CD4-positive, alpha-beta memory T cell (primary cell): ENCODE data around the gene TDRD9. TPM values are rescaled to one million over a fixed set of nuclear protein-coding genes. Genes with fewer than 3 reads are reported as not detected.

Experiments
- CTCF ChIA-PET: fragments of 350-600 bp; sonication (Branson Sonifier 250); formaldehyde crosslinking; loops from one replicate; lab custom pipeline; 2021; ENCODE audit warnings: inconsistent platforms; ENCODE audit not compliant: partially characterized antibody; lab: Charles Lee
- POLR2A ChIA-PET: fragments of 350-600 bp; sonication (Branson Sonifier 250); formaldehyde crosslinking; loops from one replicate; lab custom pipeline; 2021; ENCODE audit not compliant: partially characterized antibody; lab: Charles Lee
- DNase-seq, 5 donors: peaks; one replicate each; pipeline versions ENCODE4 v3.0.0 to v3.0.0-alpha.2; 2020 to 2022; ENCODE audit warnings: mixed read lengths in 1 of 5
- H3K27ac ChIP-seq: one replicate; pipeline ENCODE4 v1.7.0; 2013; ENCODE audit warnings: low read depth, low read length
- H3K27me3 ChIP-seq: 2 replicates; pipeline ENCODE4 v1.7.0; 2013; ENCODE audit warnings: mild to moderate bottlenecking, low read length, moderate library complexity; ENCODE audit not compliant: insufficient read depth
- H3K36me3 ChIP-seq: 2 replicates; pipeline ENCODE4 v1.7.0; 2013; ENCODE audit warnings: mild to moderate bottlenecking, low read length, moderate library complexity; ENCODE audit not compliant: insufficient read depth
- H3K4me1 ChIP-seq: 2 replicates; pipeline ENCODE4 v1.7.0; 2013; ENCODE audit warnings: mild to moderate bottlenecking, low read length, moderate library complexity; ENCODE audit not compliant: insufficient read depth
- H3K4me3 ChIP-seq, 2 donors: one replicate each; pipeline ENCODE4 v1.7.0; 2013; ENCODE audit warnings: low read length in 2 of 2, mild to moderate bottlenecking in 1 of 2
- H3K9me3 ChIP-seq, 2 donors: one replicate each; pipeline ENCODE4 v1.7.0; 2013; ENCODE audit warnings: low read length in 2 of 2, control low read depth in 1 of 2; ENCODE audit not compliant: control insufficient read depth in 1 of 2
- H3K27ac Mint-ChIP-seq, 7 donors: one replicate each; pipeline ENCODE4 v1.8.0; 2020 to 2021; ENCODE audit warnings: mixed read lengths in 7 of 7, mild to moderate bottlenecking in 6 of 7, inconsistent platforms in 3 of 7, moderate library complexity in 3 of 7
- H3K27me3 Mint-ChIP-seq, 2 donors: one replicate each; pipeline ENCODE4 v1.8.0; 2020 to 2021; ENCODE audit warnings: mixed read lengths in 2 of 2
- H3K36me3 Mint-ChIP-seq, 2 donors: one replicate each; pipeline ENCODE4 v1.8.0; 2020 to 2021; ENCODE audit warnings: mixed read lengths in 2 of 2, inconsistent platforms in 1 of 2, mild to moderate bottlenecking in 1 of 2
- H3K4me1 Mint-ChIP-seq, 4 donors: one replicate each; pipeline ENCODE4 v1.8.0; 2020 to 2021; ENCODE audit warnings: mixed read lengths in 4 of 4, mild to moderate bottlenecking in 1 of 4
- H3K4me3 Mint-ChIP-seq, 8 donors: one replicate each; pipeline ENCODE4 v1.8.0; 2020 to 2021; ENCODE audit warnings: mixed read lengths in 8 of 8, mild to moderate bottlenecking in 7 of 8, moderate library complexity in 6 of 8, inconsistent platforms in 3 of 8
- H3K9me3 Mint-ChIP-seq, 8 donors: one replicate each; pipeline ENCODE4 v1.8.0; 2020 to 2021; ENCODE audit warnings: mixed read lengths in 8 of 8, mild to moderate bottlenecking in 5 of 8, inconsistent platforms in 3 of 8, moderate library complexity in 1 of 8
- intact Hi-C: fragments of 100-400 bp; cut with micrococcal nuclease; formaldehyde crosslinking; loops from one replicate; pipeline ENCODE4 v1.15.1; 2023
- polyA plus RNA-seq, 2 donors: library from polyadenylated mRNA; unstranded; fragments of 300-500 nt; fragmentation: Illumina TruSeq; gene quantifications; one replicate each; pipeline ENCODE4 v1.2.3, GENCODE V29; 2021
- total RNA-seq, 2 experiments: library from RNA; stranded (reverse); gene quantifications; one replicate each; pipeline ENCODE4 v1.2.3, GENCODE V29; 2021

TDRD9 gene
- total and polyA plus RNA-seq, 4 experiments from 2014 or later, result 0.28 to 1.2 (median 0.59) TPM

- Histone ChIP-seq H3K4me1 (no peaks in the 10 kb centered on the region), H3K27me3 (no peaks in the 10 kb centered on the region), H3K27ac (no peak overlapping the region), H3K9me3 (no peaks in the 10 kb centered on the region), H3K36me3 (no peaks in the 10 kb centered on the region), H3K4me3 (no peak overlapping the region)
- CTCF ChIA-PET, result interaction anchor here (1.1 kb wide), 1 partner anchor 23 kb away, joined by 3 read pairs; no protein-coding TSS in a partner anchor
- peaks cover 0 to 1% (median 0%) of the 10 kb centered on the region in 8 donors for H3K9me3 Mint-ChIP-seq
- no peak for DNase-seq
- H3K27ac Mint-ChIP-seq, result no peak overlapping the region
- POLR2A ChIA-PET, result no interaction called here
- no peaks in the 10 kb centered on the region for H3K36me3 Mint-ChIP-seq
- intact Hi-C loops, result no loop called here
- peaks cover 16 to 18% of the 10 kb centered on the region in 2 donors for H3K27me3 Mint-ChIP-seq
- no peak overlapping the region for H3K4me3 Mint-ChIP-seq
- H3K4me1 Mint-ChIP-seq, result no peaks in the 10 kb centered on the region
Measured at GRCh38 chr14:104054222-104054905, 126.1 kb downstream of the TDRD9 start.

- H3K4me3 Mint-ChIP-seq, result no peak overlapping the region
- intact Hi-C loops, result no loop called here
- H3K4me1 Mint-ChIP-seq, result no peaks in the 10 kb centered on the region
- POLR2A ChIA-PET, result no interaction called here
- no peak overlapping the region for H3K27ac Mint-ChIP-seq
- peaks cover 24% of the 10 kb centered on the region in 2 donors for H3K27me3 Mint-ChIP-seq
- Histone ChIP-seq H3K27me3 (no peaks in the 10 kb centered on the region), H3K4me1 (no peaks in the 10 kb centered on the region), H3K36me3 (no peaks in the 10 kb centered on the region), H3K27ac (no peak overlapping the region), H3K4me3 (no peak overlapping the region), H3K9me3 (no peaks in the 10 kb centered on the region)
- no peak for DNase-seq
- peaks cover 0 to 19% (median 5%) of the 10 kb centered on the region in 8 donors for H3K9me3 Mint-ChIP-seq
- peaks cover 0 to 5% of the 10 kb centered on the region in 2 donors for H3K36me3 Mint-ChIP-seq
- CTCF ChIA-PET, result no interaction called here
Measured at GRCh38 chr14:104062281-104062680, 134.0 kb downstream of the TDRD9 start.

GRCh38 chr14:104064003-104064402 lies 135.7 kb downstream of the TDRD9 start:
- Mint-ChIP-seq H3K4me3 (no peak overlapping the region), H3K4me1 (no peaks in the 10 kb centered on the region), H3K9me3 (peaks cover 3 to 24% (median 10%) of the 10 kb centered on the region in 8 donors), H3K36me3 (peaks cover 0 to 5% of the 10 kb centered on the region in 2 donors), H3K27me3 (peaks cover 23 to 27% of the 10 kb centered on the region in 2 donors), H3K27ac (no peak overlapping the region)
- ChIA-PET POLR2A (no interaction called here), CTCF (interaction anchor here (1.4 kb wide), 1 partner anchor 14 kb away, joined by 3 read pairs; no protein-coding TSS in a partner anchor)
- no peaks in the 10 kb centered on the region for H3K9me3 ChIP-seq
- no peaks in the 10 kb centered on the region for H3K27me3 ChIP-seq
- H3K27ac ChIP-seq, result no peak overlapping the region
- H3K4me3 ChIP-seq, result no peak overlapping the region
- no peaks in the 10 kb centered on the region for H3K36me3 ChIP-seq
- DNase-seq, result no peak
- no peaks in the 10 kb centered on the region for H3K4me1 ChIP-seq
- intact Hi-C loops, result no loop called here

GRCh38 chr14:104066279-104066678 lies 138.0 kb downstream of the TDRD9 start:
- no peak overlapping the region for H3K4me3 ChIP-seq
- POLR2A ChIA-PET, result no interaction called here
- no peak overlapping the region for H3K27ac ChIP-seq
- H3K36me3 ChIP-seq, result no peaks in the 10 kb centered on the region
- no peaks in the 10 kb centered on the region for H3K9me3 ChIP-seq
- no peak overlapping the region for H3K4me3 Mint-ChIP-seq
- H3K27me3 ChIP-seq, result peaks cover 4% of the 10 kb centered on the region
- H3K27me3 Mint-ChIP-seq, result peaks cover 24 to 25% of the 10 kb centered on the region in 2 donors
- no peaks in the 10 kb centered on the region for H3K4me1 ChIP-seq
- DNase-seq, result no peak
- H3K27ac Mint-ChIP-seq, result no peak overlapping the region
- intact Hi-C loops, result no loop called here
- H3K9me3 Mint-ChIP-seq, result peaks cover 3 to 24% (median 10%) of the 10 kb centered on the region in 8 donors
- no peaks in the 10 kb centered on the region for H3K4me1 Mint-ChIP-seq
- peaks cover 0 to 5% of the 10 kb centered on the region in 2 donors for H3K36me3 Mint-ChIP-seq
- CTCF ChIA-PET, result no interaction called here

- no peak overlapping the region for H3K4me3 Mint-ChIP-seq
- DNase-seq, result no peak
- H3K4me1 Mint-ChIP-seq, result no peaks in the 10 kb centered on the region
- H3K4me3 ChIP-seq, result no peak overlapping the region
- no peaks in the 10 kb centered on the region for H3K36me3 ChIP-seq
- no peaks in the 10 kb centered on the region for H3K9me3 ChIP-seq
- H3K27me3 ChIP-seq, result peaks cover 4% of the 10 kb centered on the region
- POLR2A ChIA-PET, result no interaction called here
- H3K27ac ChIP-seq, result no peak overlapping the region
- H3K27ac Mint-ChIP-seq, result no peak overlapping the region
- intact Hi-C loops, result no loop called here
- CTCF ChIA-PET, result no interaction called here
- H3K9me3 Mint-ChIP-seq, result peaks cover 3 to 24% (median 10%) of the 10 kb centered on the region in 8 donors
- H3K36me3 Mint-ChIP-seq, result peaks cover 0 to 5% of the 10 kb centered on the region in 2 donors
- no peaks in the 10 kb centered on the region for H3K4me1 ChIP-seq
- H3K27me3 Mint-ChIP-seq, result peaks cover 24 to 25% of the 10 kb centered on the region in 2 donors
Measured at GRCh38 chr14:104066719-104067295, 138.6 kb downstream of the TDRD9 start.

- Mint-ChIP-seq H3K9me3 (peaks cover 6 to 39% (median 22%) of the 10 kb centered on the region in 8 donors), H3K4me3 (no peak overlapping the region), H3K27ac (no peak overlapping the region), H3K27me3 (peaks cover 14 to 21% of the 10 kb centered on the region in 2 donors), H3K36me3 (peaks cover 0 to 5% of the 10 kb centered on the region in 2 donors), H3K4me1 (peaks cover 0 to 5% (median 0%) of the 10 kb centered on the region in 4 donors)
- Histone ChIP-seq H3K9me3 (peaks cover 0 to 6% of the 10 kb centered on the region in 2 donors), H3K36me3 (no peaks in the 10 kb centered on the region), H3K27me3 (peaks cover 4% of the 10 kb centered on the region), H3K27ac (no peak overlapping the region), H3K4me1 (no peaks in the 10 kb centered on the region), H3K4me3 (no peak overlapping the region)
- ChIA-PET CTCF (interaction anchor here (0.6 kb wide), 1 partner anchor 128 kb away, joined by 3 read pairs; no protein-coding TSS in a partner anchor), POLR2A (no interaction called here)
- DNase-seq, result no peak
- intact Hi-C loops, result no loop called here
Measured at GRCh38 chr14:104069541-104069940, 141.3 kb downstream of the TDRD9 start.

- H3K36me3 ChIP-seq, result no peaks in the 10 kb centered on the region
- Mint-ChIP-seq H3K9me3 (peaks cover 3 to 19% (median 12%) of the 10 kb centered on the region in 8 donors), H3K36me3 (no peaks in the 10 kb centered on the region), H3K4me1 (peaks cover 8 to 16% (median 12%) of the 10 kb centered on the region in 4 donors), H3K27me3 (peaks cover 5 to 9% of the 10 kb centered on the region in 2 donors), H3K4me3 (no peak overlapping the region), H3K27ac (no peak overlapping the region)
- H3K4me3 ChIP-seq, result no peak overlapping the region
- H3K9me3 ChIP-seq, result peaks cover 0 to 6% of the 10 kb centered on the region in 2 donors
- H3K27me3 ChIP-seq, result peaks cover 4% of the 10 kb centered on the region
- no peak overlapping the region for H3K27ac ChIP-seq
- DNase-seq, result no peak
- CTCF ChIA-PET, result no interaction called here
- POLR2A ChIA-PET, result no interaction called here
- intact Hi-C loops, result no loop called here
- H3K4me1 ChIP-seq, result peaks cover 13% of the 10 kb centered on the region
Measured at GRCh38 chr14:104072586-104072985, 144.3 kb downstream of the TDRD9 start.
